ENCODE results near the gene ADAMTS6. TPM values are rescaled to one million over a fixed set of nuclear protein-coding genes. Genes with fewer than 3 reads are reported as not detected.
"Not testable (repeated sequence)": the region's sequence is repeated elsewhere in the genome, so short reads cannot be mapped to it uniquely, and the experiment has no call there.

ADAMTS6 gene
- total RNA-seq, 1 donor from 2014 or later: 0.78 TPM

- intact Hi-C loops (cut with DNase I): no loop called here
- DNase-seq (no peak), ATAC-seq (ENCODE audit: poor library complexity) (no peak)
These were observed 296.3 kb downstream of the ADAMTS6 start for GRCh38 chr5:65185468-65185867.

- DNase-seq: no peak
- no peak for ATAC-seq (ENCODE audit: poor library complexity)
- intact Hi-C loops (cut with DNase I): no loop called here
These were observed 296.9 kb downstream of the ADAMTS6 start for GRCh38 chr5:65184780-65185179.

GRCh38 chr5:65174231-65174630 is 307.5 kb downstream of the ADAMTS6 start:
- ATAC-seq (ENCODE audit: poor library complexity); DNase-seq; intact Hi-C loops (cut with DNase I): not testable (repeated sequence)

GRCh38 chr5:65173130-65173525 is 308.6 kb downstream of the ADAMTS6 start:
- ATAC-seq (ENCODE audit: poor library complexity) (no peak), DNase-seq (no peak)
- intact Hi-C loops (cut with DNase I): no loop called here

- DNase-seq: no peak
- intact Hi-C loops (cut with DNase I): no loop called here
- no peak for ATAC-seq (ENCODE audit: poor library complexity)
These were observed 309.1 kb downstream of the ADAMTS6 start for GRCh38 chr5:65172486-65173129.

- intact Hi-C loops (cut with DNase I): no loop called here
- ATAC-seq (ENCODE audit: poor library complexity) (no peak), DNase-seq (no peak)
These were observed 310.1 kb downstream of the ADAMTS6 start for GRCh38 chr5:65171645-65172044.

- DNase-seq (no peak), ATAC-seq (ENCODE audit: poor library complexity) (no peak)
- intact Hi-C loops (cut with DNase I): no loop called here
These were observed 318.0 kb downstream of the ADAMTS6 start for GRCh38 chr5:65163698-65164097.

GRCh38 chr5:65161655-65162054 is 320.1 kb downstream of the ADAMTS6 start:
- intact Hi-C loops (cut with DNase I): no loop called here
- DNase-seq: no peak
- no peak for ATAC-seq (ENCODE audit: poor library complexity)

GRCh38 chr5:65157906-65158603 is 323.7 kb downstream of the ADAMTS6 start:
- ATAC-seq (ENCODE audit: poor library complexity): no peak
- no peak for DNase-seq
- intact Hi-C loops (cut with DNase I): no loop called here

GRCh38 chr5:65156933-65157332 is 324.8 kb downstream of the ADAMTS6 start:
- ATAC-seq (ENCODE audit: poor library complexity): no peak
- intact Hi-C loops (cut with DNase I): no loop called here
- no peak for DNase-seq

GRCh38 chr5:65152131-65152530 is 329.6 kb downstream of the ADAMTS6 start:
- intact Hi-C loops (cut with DNase I): no loop called here
- ATAC-seq (ENCODE audit: poor library complexity): no peak
- no peak for DNase-seq

- peak; percentile 73 for ATAC-seq (ENCODE audit: poor library complexity)
- intact Hi-C loops (cut with DNase I): no loop called here
- DNase-seq: no peak
These were observed 330.1 kb downstream of the ADAMTS6 start for GRCh38 chr5:65151614-65152013.

GRCh38 chr5:65150599-65151304 is 331.0 kb downstream of the ADAMTS6 start:
- peak; percentile 29 for ATAC-seq (ENCODE audit: poor library complexity)
- intact Hi-C loops (cut with DNase I): no loop called here
- DNase-seq: no peak

GRCh38 chr5:65149827-65150226 is 331.9 kb downstream of the ADAMTS6 start:
- ATAC-seq (ENCODE audit: poor library complexity): no peak
- intact Hi-C loops (cut with DNase I): no loop called here

GRCh38 chr5:65144136-65144871 is 337.4 kb downstream of the ADAMTS6 start:
- DNase-seq (no peak), ATAC-seq (ENCODE audit: poor library complexity) (no peak)
- intact Hi-C loops (cut with DNase I): no loop called here

More at GRCh38 chr5:65149827-65150226, 331.9 kb downstream of the ADAMTS6 start:
- DNase-seq: no peak

GRCh38 chr5:65142511-65143011 is 339.2 kb downstream of the ADAMTS6 start:
- intact Hi-C loops (cut with DNase I): no loop called here

GRCh38 chr5:65142016-65142415 is 339.7 kb downstream of the ADAMTS6 start:
- no peak for ATAC-seq (ENCODE audit: poor library complexity)
- no peak for DNase-seq
- intact Hi-C loops (cut with DNase I): no loop called here

More at GRCh38 chr5:65142511-65143011, 339.2 kb downstream of the ADAMTS6 start:
- DNase-seq (no peak), ATAC-seq (ENCODE audit: poor library complexity) (no peak)

- DNase-seq (no peak), ATAC-seq (ENCODE audit: poor library complexity) (no peak)
- intact Hi-C loops (cut with DNase I): no loop called here
These were observed 340.2 kb downstream of the ADAMTS6 start for GRCh38 chr5:65141493-65141892.

GRCh38 chr5:65137631-65138030 is 344.1 kb downstream of the ADAMTS6 start:
- DNase-seq (no peak), ATAC-seq (ENCODE audit: poor library complexity) (no peak)
- intact Hi-C loops (cut with DNase I): no loop called here

All from Right ventricle myocardium superior (tissue), 1 donor.